Activated CD8-positive, alpha-beta memory T cell treated with anti-CD3 and anti-CD28 coated beads, Interleukin-2, amount 10 ng/mL, durations not matched to agents 7 days and 5 days (primary cell): ENCODE data around the gene SPRR2E. TPM values are rescaled to one million over a fixed set of nuclear protein-coding genes. Genes with fewer than 3 reads are reported as not detected.

Experiments
- ATAC-seq: fragments of 150-1000 bp; cut with Tn5 transposase; one replicate; pipeline ENCODE4 v1.10.0; 2021; ENCODE audit warnings: moderate library complexity
- CTCF ChIA-PET: fragments of 350-600 bp; sonication (Branson Sonifier 250); formaldehyde crosslinking; loops from one replicate; lab custom pipeline; 2021; ENCODE audit warnings: antibody characterized with exemption; lab: Charles Lee
- DNase-seq: peaks from one replicate; pipeline ENCODE4 v3.0.0-alpha.2; 2020
- H3K27ac Mint-ChIP-seq: one replicate; pipeline ENCODE4 v1.8.0; 2021; ENCODE audit warnings: mild to moderate bottlenecking, mixed read lengths
- H3K27me3 Mint-ChIP-seq: one replicate; pipeline ENCODE4 v1.8.0; 2021; ENCODE audit warnings: mixed read lengths
- H3K36me3 Mint-ChIP-seq: one replicate; pipeline ENCODE4 v1.8.0; 2021; ENCODE audit warnings: mild to moderate bottlenecking, mixed read lengths
- H3K4me1 Mint-ChIP-seq: one replicate; pipeline ENCODE4 v1.8.0; 2021; ENCODE audit warnings: mixed read lengths
- H3K4me3 Mint-ChIP-seq: one replicate; pipeline ENCODE4 v1.8.0; 2021; ENCODE audit warnings: mild to moderate bottlenecking, moderate library complexity, mixed read lengths
- H3K9me3 Mint-ChIP-seq: one replicate; pipeline ENCODE4 v1.8.0; 2022; ENCODE audit warnings: low read depth, mixed read lengths
- total RNA-seq, 2 experiments: library from RNA; stranded (reverse); gene quantifications; one replicate each; pipeline ENCODE4 v1.2.3, GENCODE V29; 2021

The SPRR2E gene
- total RNA-seq, 2 experiments from 2014 or later, result not detected

GRCh38 chr1:153049211-153049610 is 45.1 kb downstream of the SPRR2E start:
- CTCF ChIA-PET, result no interaction called here

More at GRCh38 chr1:153049211-153049610, 45.1 kb downstream of the SPRR2E start:
- Mint-ChIP-seq H3K36me3 (no peaks in the 10 kb centered on the region), H3K9me3 (no peaks in the 10 kb centered on the region), H3K4me1 (no peaks in the 10 kb centered on the region), H3K27ac (no peak overlapping the region), H3K27me3 (peaks cover 23% of the 10 kb centered on the region), H3K4me3 (no peak overlapping the region)
- no peak for DNase-seq
- ATAC-seq, result no peak

Other genes with a start within 250 kb of the SPRR2E start
- not detected for gene LCE7A, start 234.5 kb downstream of the SPRR2E start, total RNA-seq
- not detected for gene SMCP, start 216.2 kb downstream of the SPRR2E start, total RNA-seq
- not detected for gene IVL, start 186.0 kb downstream of the SPRR2E start, total RNA-seq
- not detected for gene SPRR5, start 147.3 kb downstream of the SPRR2E start, total RNA-seq
- not detected for gene SPRR4, start 123.9 kb downstream of the SPRR2E start, total RNA-seq
- not detected for gene SPRR1A, start 110.4 kb downstream of the SPRR2E start, total RNA-seq
- not detected for gene SPRR3, start 92.8 kb downstream of the SPRR2E start, total RNA-seq
- not detected for gene SPRR1B, start 63.3 kb downstream of the SPRR2E start, total RNA-seq
- not detected for gene SPRR2D, start 53.4 kb downstream of the SPRR2E start, total RNA-seq
- gene SPRR2A, start 37.0 kb downstream of the SPRR2E start, total RNA-seq, result not detected
- not detected for gene SPRR2B, start 22.9 kb downstream of the SPRR2E start, total RNA-seq
- not detected for gene SPRR2F, start 19.0 kb upstream of the SPRR2E start, total RNA-seq
- not detected for gene SPRR2G, start 56.4 kb upstream of the SPRR2E start, total RNA-seq
- gene LELP1, start 108.9 kb upstream of the SPRR2E start, total RNA-seq, result not detected
- gene PRR9, start 123.1 kb upstream of the SPRR2E start, total RNA-seq, result not detected
- not detected for gene LORICRIN, start 165.2 kb upstream of the SPRR2E start, total RNA-seq
- gene PGLYRP3, start 218.4 kb upstream of the SPRR2E start, total RNA-seq, result not detected